Activated CD4-positive, alpha-beta T cell treated with anti-CD3 and anti-CD28 coated beads, Interleukin-2, amount 10 ng/mL, durations not matched to agents 24 days and 14 days (primary cell): ENCODE data around the gene KCTD21. TPM values are rescaled to one million over a fixed set of nuclear protein-coding genes. Genes with fewer than 3 reads are reported as not detected.
"Not testable (repeated sequence)": the region's sequence is repeated elsewhere in the genome, so short reads cannot be mapped to it uniquely, and the experiment has no call there.

Experiments used
- DNase-seq: peaks from one replicate; pipeline ENCODE4 v3.0.0; 2022
- H3K27ac Mint-ChIP-seq: one replicate; pipeline ENCODE4 v1.8.0; 2022; ENCODE audit warnings: mild to moderate bottlenecking, mixed read lengths
- H3K27me3 Mint-ChIP-seq: one replicate; pipeline ENCODE4 v1.8.0; 2022; ENCODE audit warnings: mixed read lengths
- H3K36me3 Mint-ChIP-seq: one replicate; pipeline ENCODE4 v1.8.0; 2022; ENCODE audit warnings: low read depth, mild to moderate bottlenecking, mixed read lengths
- H3K4me1 Mint-ChIP-seq: one replicate; pipeline ENCODE4 v1.8.0; 2021; ENCODE audit warnings: mixed read lengths
- H3K4me3 Mint-ChIP-seq: one replicate; pipeline ENCODE4 v1.8.0; 2022; ENCODE audit warnings: mild to moderate bottlenecking, moderate library complexity, mixed read lengths
- H3K9me3 Mint-ChIP-seq: one replicate; pipeline ENCODE4 v1.8.0; 2021; ENCODE audit warnings: mixed read lengths
- intact Hi-C: fragments of 100-400 bp; cut with micrococcal nuclease; formaldehyde crosslinking; loops from one replicate; pipeline ENCODE4 v1.15.1; 2023
- total RNA-seq: library from RNA; stranded (reverse); gene quantifications from 2 replicates; pipeline ENCODE4 v1.2.3, GENCODE V29; 2022

The KCTD21 gene
- 11.7 and 12.0 TPM in 2 replicates for total RNA-seq

DNA sequence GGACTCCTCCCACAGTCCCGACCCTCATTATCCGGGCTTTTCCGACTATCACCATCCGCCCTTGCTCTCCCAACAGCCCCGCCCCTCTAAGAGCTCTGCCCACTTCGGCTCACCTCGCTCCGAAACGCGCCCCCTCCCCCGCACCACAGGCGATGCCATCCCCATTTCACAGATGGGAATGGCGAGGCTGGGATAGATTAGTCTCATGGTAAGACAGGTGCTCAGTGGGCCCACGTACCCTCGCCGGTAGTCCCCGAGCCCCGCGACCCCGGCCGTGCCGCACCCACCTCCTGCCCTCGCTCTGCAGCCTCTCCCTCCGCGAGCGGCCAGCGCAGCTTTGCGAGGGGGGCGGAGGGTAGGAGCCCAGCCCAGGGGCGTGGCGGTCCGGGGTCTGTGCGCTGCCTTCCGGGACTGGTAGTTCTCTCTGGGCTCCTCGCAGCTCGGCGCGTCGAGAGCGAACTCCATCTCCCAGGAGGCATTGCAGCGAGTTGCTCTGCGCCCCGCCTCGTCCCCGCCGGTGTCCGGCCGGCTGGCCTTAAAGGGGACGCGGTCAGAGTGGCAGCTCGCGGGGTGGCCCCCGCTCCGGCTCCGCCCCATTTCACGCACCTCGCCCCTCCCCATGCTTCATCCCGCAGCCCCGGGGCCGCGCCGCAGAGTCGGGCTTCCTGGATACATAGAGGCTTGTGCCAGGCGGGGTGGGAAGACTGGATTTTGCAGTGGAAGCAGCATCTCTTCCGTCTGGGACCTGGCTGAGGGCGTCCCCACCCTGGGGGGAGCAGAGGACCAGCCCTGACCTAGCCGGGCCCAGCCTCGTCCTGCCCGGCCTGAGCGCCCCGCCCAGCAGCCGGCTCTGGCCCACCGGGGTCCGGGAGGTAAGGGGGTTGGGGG, at the start of gene KCTD21, which contains the start of gene USP35:
TSS of gene KCTD21 (minus strand) at position 341 of the 888 bp plus-strand sequence. CDS start 14,072 bp downstream, outside the sequence.
TSS of gene USP35 (plus strand) at position 634 of the 888 bp plus-strand sequence. CDS start 7,327 bp downstream, outside the sequence.
- DNase-seq, result peak; percentile 98
- no peaks in the 10 kb centered on the region for H3K27me3 Mint-ChIP-seq
- H3K9me3 Mint-ChIP-seq, result no peaks in the 10 kb centered on the region
- peaks cover 23% of the 10 kb centered on the region for H3K36me3 Mint-ChIP-seq
- peak within 1 kb of the TSS; percentile 99 for H3K4me3 Mint-ChIP-seq
- peak within 1 kb of the TSS; percentile 99 for H3K27ac Mint-ChIP-seq
- peaks cover 53% of the 10 kb centered on the region for H3K4me1 Mint-ChIP-seq
- intact Hi-C loops, result loop anchor here (1.0 to 5.0 kb wide), 12 partner anchors 14 to 551 kb away; partner anchors contain the start of genes AAMDC, ALG8, CLNS1A and GAB2

GRCh38 chr11:78237293-78238046, 49.0 kb upstream of the KCTD21 start:
- no peak overlapping the region for H3K27ac Mint-ChIP-seq
- intact Hi-C loops, result no loop called here
- H3K9me3 Mint-ChIP-seq, result peaks cover 18% of the 10 kb centered on the region
- no peaks in the 10 kb centered on the region for H3K27me3 Mint-ChIP-seq
- DNase-seq, result no peak
- no peak overlapping the region for H3K4me3 Mint-ChIP-seq
- H3K36me3 Mint-ChIP-seq, result peaks cover 57% of the 10 kb centered on the region
- H3K4me1 Mint-ChIP-seq, result no peaks in the 10 kb centered on the region

- no peak for DNase-seq
- Mint-ChIP-seq H3K27me3 (no peaks in the 10 kb centered on the region), H3K9me3 (peaks cover 9% of the 10 kb centered on the region), H3K4me1 (peaks cover 21% of the 10 kb centered on the region), H3K4me3 (no peak overlapping the region), H3K27ac (no peak overlapping the region), H3K36me3 (peaks cover 44% of the 10 kb centered on the region)
- intact Hi-C loops, result no loop called here
Measured at GRCh38 chr11:78234006-78234405, 45.6 kb upstream of the KCTD21 start.

DNA sequence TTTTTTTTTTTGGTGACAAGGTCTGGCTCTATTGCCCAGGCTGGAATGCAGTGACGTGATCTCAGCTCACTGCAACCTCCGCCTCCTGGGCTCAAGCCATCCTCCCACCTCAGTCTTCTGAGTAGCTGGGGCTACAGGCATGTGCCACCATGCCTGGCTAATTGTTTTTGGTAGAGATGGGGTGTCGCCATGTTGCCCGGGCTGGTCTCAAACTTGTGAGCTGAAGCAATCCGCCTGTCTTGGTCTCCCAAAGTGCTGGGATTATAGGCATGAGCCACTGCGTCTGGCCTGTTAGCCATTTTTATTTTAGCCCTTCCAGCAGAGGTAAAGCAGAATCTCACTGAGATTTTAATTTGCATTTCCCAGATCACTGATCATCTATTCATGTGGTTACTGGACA, 44.6 kb upstream of the KCTD21 start:
- DNase-seq, H3K9me3 Mint-ChIP-seq, H3K27me3 Mint-ChIP-seq, H3K27ac Mint-ChIP-seq, intact Hi-C loops, H3K4me3 Mint-ChIP-seq: not testable (repeated sequence)
- Mint-ChIP-seq H3K36me3 (peaks cover 41% of the 10 kb centered on the region), H3K4me1 (peaks cover 30% of the 10 kb centered on the region)

- peaks cover 40% of the 10 kb centered on the region for H3K4me1 Mint-ChIP-seq
- peaks cover 5% of the 10 kb centered on the region for H3K9me3 Mint-ChIP-seq
- H3K27me3 Mint-ChIP-seq, result no peaks in the 10 kb centered on the region
- no peak overlapping the region for H3K4me3 Mint-ChIP-seq
- H3K36me3 Mint-ChIP-seq, result peaks cover 33% of the 10 kb centered on the region
- H3K27ac Mint-ChIP-seq, result no peak overlapping the region
- DNase-seq, result no peak
- intact Hi-C loops, result no loop called here
Measured at GRCh38 chr11:78231962-78232501, 43.6 kb upstream of the KCTD21 start.

DNA sequence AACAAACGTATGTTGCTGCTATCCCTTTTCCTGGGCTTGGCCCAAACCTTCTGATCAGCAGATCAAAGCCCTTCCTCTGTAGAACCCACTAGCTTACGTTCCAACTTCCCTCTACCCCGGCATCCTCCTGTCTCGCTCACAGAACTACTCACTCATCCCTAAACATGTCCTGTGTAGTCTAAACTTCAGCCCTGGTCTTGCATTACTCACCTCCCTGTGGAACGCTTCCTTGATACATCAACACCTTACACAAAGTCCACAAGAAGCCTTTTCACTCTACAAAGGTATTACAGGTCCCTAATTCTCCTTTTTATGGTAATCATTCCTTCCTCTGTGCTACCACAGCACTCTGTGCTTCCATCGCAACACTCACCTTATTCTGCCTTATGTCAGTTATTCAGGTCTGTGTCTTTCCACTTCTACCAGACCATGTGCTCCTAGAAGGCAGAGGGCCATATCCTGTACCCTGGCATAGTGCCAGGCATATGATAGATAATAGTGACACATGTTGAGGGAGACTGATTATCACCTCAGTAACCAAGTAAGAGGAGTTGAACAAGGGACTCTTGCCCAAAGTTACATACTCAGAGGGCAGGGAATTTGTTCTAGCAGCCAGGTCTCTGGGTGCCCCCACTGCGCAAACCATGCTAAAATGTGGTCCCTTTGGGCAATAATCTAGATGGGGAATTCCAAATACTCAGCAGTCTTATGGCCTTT, 41.9 kb upstream of the KCTD21 start:
- intact Hi-C loops, result no loop called here
- Mint-ChIP-seq H3K36me3 (peaks cover 28% of the 10 kb centered on the region), H3K27ac (peak overlapping the region; percentile 48), H3K9me3 (peaks cover 3% of the 10 kb centered on the region), H3K4me1 (peaks cover 51% of the 10 kb centered on the region), H3K4me3 (no peak overlapping the region), H3K27me3 (no peaks in the 10 kb centered on the region)
- DNase-seq, result no peak

DNA sequence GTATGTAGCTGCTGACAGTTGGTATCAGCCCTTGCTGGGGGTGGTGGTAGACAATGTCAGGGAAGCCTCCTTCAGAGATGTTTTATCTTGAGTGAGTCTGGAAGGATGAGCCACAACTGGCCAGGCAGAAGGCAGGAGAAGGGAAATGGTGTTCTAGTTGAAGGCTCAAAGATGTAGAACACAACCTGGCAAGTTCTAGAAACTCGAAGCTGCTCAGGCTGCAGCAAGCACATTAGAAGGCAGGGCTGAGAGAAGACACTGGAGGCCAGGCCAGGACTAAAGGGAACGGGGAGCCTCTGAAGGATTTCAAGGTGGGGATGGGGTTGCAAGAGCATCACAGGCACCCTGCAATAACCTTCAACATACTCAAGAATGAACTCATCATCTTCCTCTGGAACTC, 40.7 kb upstream of the KCTD21 start:
- H3K4me1 Mint-ChIP-seq, result peaks cover 58% of the 10 kb centered on the region
- no peaks in the 10 kb centered on the region for H3K27me3 Mint-ChIP-seq
- intact Hi-C loops, result loop anchor here (5.0 kb wide), 1 partner anchor 98 kb away; no protein-coding TSS in a partner anchor
- H3K4me3 Mint-ChIP-seq, result no peak overlapping the region
- no peak for DNase-seq
- peaks cover 3% of the 10 kb centered on the region for H3K9me3 Mint-ChIP-seq
- H3K36me3 Mint-ChIP-seq, result peaks cover 36% of the 10 kb centered on the region
- no peak overlapping the region for H3K27ac Mint-ChIP-seq

DNA sequence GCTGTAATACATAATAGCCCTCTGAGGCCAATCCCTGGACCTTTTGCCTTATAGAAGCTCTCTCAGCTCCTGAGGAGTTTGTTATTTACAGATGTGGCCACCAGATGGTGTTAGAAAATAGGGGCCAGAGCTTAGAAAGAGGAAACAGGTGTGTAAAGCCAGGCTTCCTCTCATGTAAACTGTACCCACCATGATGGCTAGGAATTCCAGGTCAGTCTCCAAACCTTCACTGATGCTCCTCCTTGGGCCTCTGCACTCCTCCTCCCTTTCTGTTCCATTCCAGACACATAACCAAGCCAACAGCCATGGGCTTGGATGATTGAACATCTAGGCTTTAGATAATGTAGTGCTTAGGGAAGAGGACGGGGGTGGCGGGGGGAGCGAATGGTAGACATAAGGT, 40.0 kb upstream of the KCTD21 start:
- DNase-seq, result peak; percentile 83
- H3K4me1 Mint-ChIP-seq, result peaks cover 59% of the 10 kb centered on the region

DNA sequence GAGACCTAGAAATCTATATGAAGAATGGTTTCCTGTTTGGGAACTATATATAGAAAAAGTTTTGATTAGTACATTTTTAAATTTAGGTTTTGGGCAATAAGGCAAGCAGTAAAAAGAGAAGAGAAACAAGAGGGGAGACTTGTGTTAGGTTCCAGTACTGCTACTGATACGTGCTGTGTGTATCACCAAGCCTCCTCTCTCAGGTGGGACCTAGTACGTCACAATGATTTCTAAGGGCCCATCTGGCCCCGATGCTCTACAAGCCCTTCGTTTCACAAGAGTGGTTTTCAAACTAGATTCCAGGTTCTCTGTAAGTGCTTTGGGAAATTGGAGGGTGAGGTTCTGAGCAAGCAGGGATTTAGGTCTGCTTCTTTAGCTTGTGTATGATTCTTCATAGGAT, 39.5 kb upstream of the KCTD21 start:
- Mint-ChIP-seq H3K36me3 (peaks cover 43% of the 10 kb centered on the region), H3K27ac (peak overlapping the region; percentile 91), H3K4me1 (peaks cover 61% of the 10 kb centered on the region), H3K9me3 (peaks cover 3% of the 10 kb centered on the region), H3K4me3 (no peak overlapping the region), H3K27me3 (no peaks in the 10 kb centered on the region)
- DNase-seq, result no peak
- intact Hi-C loops, result loop anchor here (1.0 to 5.0 kb wide), 8 partner anchors 25 to 415 kb away; partner anchors contain the start of genes GAB2, KCTD21 and USP35

More for the DNA sequence above, 40.0 kb upstream of the KCTD21 start:
- Mint-ChIP-seq H3K4me3 (no peak overlapping the region), H3K27me3 (no peaks in the 10 kb centered on the region), H3K36me3 (peaks cover 39% of the 10 kb centered on the region), H3K9me3 (peaks cover 3% of the 10 kb centered on the region), H3K27ac (peak overlapping the region; percentile 31)
- intact Hi-C loops, result loop anchor here (1.0 to 5.0 kb wide), 3 partner anchors 99 to 336 kb away; partner anchors contain the start of gene GAB2

- Mint-ChIP-seq H3K27me3 (no peaks in the 10 kb centered on the region), H3K36me3 (peaks cover 47% of the 10 kb centered on the region), H3K4me1 (peaks cover 61% of the 10 kb centered on the region), H3K4me3 (peak overlapping the region; percentile 13), H3K27ac (peak overlapping the region; percentile 91), H3K9me3 (peaks cover 3% of the 10 kb centered on the region)
- DNase-seq, result peak; percentile 67
- intact Hi-C loops, result loop anchor here (1.0 to 5.0 kb wide), 6 partner anchors 24 to 416 kb away; partner anchors contain the start of genes KCTD21 and USP35
Measured at GRCh38 chr11:78226684-78227680, 38.6 kb upstream of the KCTD21 start.

GRCh38 chr11:78224906-78225420, 36.5 kb upstream of the KCTD21 start:
- intact Hi-C loops, result loop anchor here (5.0 kb wide), 1 partner anchor 102 kb away; no protein-coding TSS in a partner anchor
- Mint-ChIP-seq H3K4me1 (peaks cover 59% of the 10 kb centered on the region), H3K36me3 (peaks cover 56% of the 10 kb centered on the region), H3K9me3 (no peaks in the 10 kb centered on the region), H3K4me3 (no peak overlapping the region), H3K27ac (peak overlapping the region; percentile 61), H3K27me3 (no peaks in the 10 kb centered on the region)
- no peak for DNase-seq

DNA sequence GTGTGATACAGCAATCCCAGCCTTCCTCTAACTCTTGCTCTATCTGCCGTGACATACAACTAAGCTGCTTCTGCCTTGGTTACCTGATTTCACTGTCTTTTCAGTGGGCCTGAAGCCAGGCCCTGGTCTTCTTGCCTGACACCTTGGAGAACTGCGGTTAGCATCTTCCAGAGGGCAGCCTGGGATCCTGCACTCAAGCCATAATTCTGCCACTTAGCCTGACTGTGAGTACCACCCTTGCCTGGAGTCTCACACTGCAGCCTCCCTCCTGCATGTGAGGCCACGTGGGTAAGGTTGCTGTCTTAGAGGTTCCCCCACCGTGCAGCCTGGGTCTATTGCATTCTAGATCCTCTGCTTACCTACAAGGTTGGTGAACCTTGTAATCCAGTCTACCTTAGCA, 36.1 kb upstream of the KCTD21 start:
- H3K27ac Mint-ChIP-seq, result no peak overlapping the region
- peaks cover 55% of the 10 kb centered on the region for H3K4me1 Mint-ChIP-seq
- H3K36me3 Mint-ChIP-seq, result peaks cover 54% of the 10 kb centered on the region

More for the DNA sequence above, 36.1 kb upstream of the KCTD21 start:
- DNase-seq, result no peak
- Mint-ChIP-seq H3K27me3 (no peaks in the 10 kb centered on the region), H3K9me3 (no peaks in the 10 kb centered on the region), H3K4me3 (no peak overlapping the region)
- intact Hi-C loops, result no loop called here
